H1 (cell line): ENCODE results near the gene PTPRT. TPM values are rescaled to one million over a fixed set of nuclear protein-coding genes. Genes with fewer than 3 reads are reported as not detected.

Source experiments
- FOSL1 ChIP-seq: IDR thresholded peaks from 2 replicates; pipeline ENCODE4 v1.6.1; 2011; ENCODE audit warnings: mild to moderate bottlenecking, low read depth, low read length, moderate library complexity; ENCODE audit not compliant: insufficient read depth
- NANOG ChIP-seq: IDR thresholded peaks from 2 replicates; pipeline ENCODE4 v1.6.1; 2011; ENCODE audit warnings: low read length, low read depth, mild to moderate bottlenecking, inconsistent platforms; ENCODE audit not compliant: insufficient read depth, poor library complexity, severe bottlenecking
- polyA plus RNA-seq, 7 experiments: library from polyadenylated mRNA; depleted of rRNA in 3 of 7; stranded (reverse) in 5 of 7; unstranded in 2 of 7; fragments of >200 nt in 5 of 7; fragments of 200-250 nt in 2 of 7; gene quantifications; 1 replicate in 5 of 7; 2 replicates in 1 of 7; 4 replicates in 1 of 7; pipeline versions ENCODE4 v1.2.1 to v1.2.3, GENCODE V29; 2011 to 2013; ENCODE audit warnings: missing spikeins in 2 of 7, mixed read lengths in 2 of 7
- total RNA-seq: library from RNA; stranded (reverse); fragmentation: NEBNext Ultra II Directional; extraction: Animal tissue kit (Norgen Biotek cat#: 25700); gene quantifications from 2 replicates; pipeline ENCODE4 v1.2.1, GENCODE V29; 2021
- TF ChIP-seq, protein P1 (sequence below): fragments of 300-600 bp; sonication (generic); IDR thresholded peaks from 2 replicates; pipeline ENCODE4 v1.7.1; 2012; ENCODE audit warnings: low read length, moderate library complexity, mild to moderate bottlenecking, inconsistent platforms; ENCODE audit not compliant: insufficient replicate concordance

The PTPRT gene
- total and polyA plus RNA-seq, 2 of the 8 experiments (the other 6 are each of a cell fraction or from before 2014, with no cell fraction given): 0.33 to 1.8 TPM

DNA sequence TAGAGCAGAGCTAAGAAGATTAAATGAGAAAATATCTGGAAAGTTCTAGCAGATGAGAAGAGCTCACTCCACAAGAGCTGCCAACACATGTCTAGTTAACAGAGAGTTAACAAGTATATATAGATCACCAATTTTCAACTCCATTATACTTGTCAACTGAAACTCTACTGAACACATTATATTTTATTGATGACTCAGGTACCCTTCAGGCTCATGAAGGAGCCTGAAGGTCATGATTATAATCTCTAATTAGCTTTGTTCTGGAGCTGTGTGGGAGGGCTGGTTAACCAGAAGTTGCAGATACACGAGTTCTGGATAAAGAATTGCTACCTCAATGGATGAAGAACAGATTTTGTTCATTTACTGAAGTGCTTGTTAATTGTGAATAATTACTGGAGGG lies 42.1 kb upstream of the PTPRT start (continued):
- TF ChIP-seq, protein P1, sequence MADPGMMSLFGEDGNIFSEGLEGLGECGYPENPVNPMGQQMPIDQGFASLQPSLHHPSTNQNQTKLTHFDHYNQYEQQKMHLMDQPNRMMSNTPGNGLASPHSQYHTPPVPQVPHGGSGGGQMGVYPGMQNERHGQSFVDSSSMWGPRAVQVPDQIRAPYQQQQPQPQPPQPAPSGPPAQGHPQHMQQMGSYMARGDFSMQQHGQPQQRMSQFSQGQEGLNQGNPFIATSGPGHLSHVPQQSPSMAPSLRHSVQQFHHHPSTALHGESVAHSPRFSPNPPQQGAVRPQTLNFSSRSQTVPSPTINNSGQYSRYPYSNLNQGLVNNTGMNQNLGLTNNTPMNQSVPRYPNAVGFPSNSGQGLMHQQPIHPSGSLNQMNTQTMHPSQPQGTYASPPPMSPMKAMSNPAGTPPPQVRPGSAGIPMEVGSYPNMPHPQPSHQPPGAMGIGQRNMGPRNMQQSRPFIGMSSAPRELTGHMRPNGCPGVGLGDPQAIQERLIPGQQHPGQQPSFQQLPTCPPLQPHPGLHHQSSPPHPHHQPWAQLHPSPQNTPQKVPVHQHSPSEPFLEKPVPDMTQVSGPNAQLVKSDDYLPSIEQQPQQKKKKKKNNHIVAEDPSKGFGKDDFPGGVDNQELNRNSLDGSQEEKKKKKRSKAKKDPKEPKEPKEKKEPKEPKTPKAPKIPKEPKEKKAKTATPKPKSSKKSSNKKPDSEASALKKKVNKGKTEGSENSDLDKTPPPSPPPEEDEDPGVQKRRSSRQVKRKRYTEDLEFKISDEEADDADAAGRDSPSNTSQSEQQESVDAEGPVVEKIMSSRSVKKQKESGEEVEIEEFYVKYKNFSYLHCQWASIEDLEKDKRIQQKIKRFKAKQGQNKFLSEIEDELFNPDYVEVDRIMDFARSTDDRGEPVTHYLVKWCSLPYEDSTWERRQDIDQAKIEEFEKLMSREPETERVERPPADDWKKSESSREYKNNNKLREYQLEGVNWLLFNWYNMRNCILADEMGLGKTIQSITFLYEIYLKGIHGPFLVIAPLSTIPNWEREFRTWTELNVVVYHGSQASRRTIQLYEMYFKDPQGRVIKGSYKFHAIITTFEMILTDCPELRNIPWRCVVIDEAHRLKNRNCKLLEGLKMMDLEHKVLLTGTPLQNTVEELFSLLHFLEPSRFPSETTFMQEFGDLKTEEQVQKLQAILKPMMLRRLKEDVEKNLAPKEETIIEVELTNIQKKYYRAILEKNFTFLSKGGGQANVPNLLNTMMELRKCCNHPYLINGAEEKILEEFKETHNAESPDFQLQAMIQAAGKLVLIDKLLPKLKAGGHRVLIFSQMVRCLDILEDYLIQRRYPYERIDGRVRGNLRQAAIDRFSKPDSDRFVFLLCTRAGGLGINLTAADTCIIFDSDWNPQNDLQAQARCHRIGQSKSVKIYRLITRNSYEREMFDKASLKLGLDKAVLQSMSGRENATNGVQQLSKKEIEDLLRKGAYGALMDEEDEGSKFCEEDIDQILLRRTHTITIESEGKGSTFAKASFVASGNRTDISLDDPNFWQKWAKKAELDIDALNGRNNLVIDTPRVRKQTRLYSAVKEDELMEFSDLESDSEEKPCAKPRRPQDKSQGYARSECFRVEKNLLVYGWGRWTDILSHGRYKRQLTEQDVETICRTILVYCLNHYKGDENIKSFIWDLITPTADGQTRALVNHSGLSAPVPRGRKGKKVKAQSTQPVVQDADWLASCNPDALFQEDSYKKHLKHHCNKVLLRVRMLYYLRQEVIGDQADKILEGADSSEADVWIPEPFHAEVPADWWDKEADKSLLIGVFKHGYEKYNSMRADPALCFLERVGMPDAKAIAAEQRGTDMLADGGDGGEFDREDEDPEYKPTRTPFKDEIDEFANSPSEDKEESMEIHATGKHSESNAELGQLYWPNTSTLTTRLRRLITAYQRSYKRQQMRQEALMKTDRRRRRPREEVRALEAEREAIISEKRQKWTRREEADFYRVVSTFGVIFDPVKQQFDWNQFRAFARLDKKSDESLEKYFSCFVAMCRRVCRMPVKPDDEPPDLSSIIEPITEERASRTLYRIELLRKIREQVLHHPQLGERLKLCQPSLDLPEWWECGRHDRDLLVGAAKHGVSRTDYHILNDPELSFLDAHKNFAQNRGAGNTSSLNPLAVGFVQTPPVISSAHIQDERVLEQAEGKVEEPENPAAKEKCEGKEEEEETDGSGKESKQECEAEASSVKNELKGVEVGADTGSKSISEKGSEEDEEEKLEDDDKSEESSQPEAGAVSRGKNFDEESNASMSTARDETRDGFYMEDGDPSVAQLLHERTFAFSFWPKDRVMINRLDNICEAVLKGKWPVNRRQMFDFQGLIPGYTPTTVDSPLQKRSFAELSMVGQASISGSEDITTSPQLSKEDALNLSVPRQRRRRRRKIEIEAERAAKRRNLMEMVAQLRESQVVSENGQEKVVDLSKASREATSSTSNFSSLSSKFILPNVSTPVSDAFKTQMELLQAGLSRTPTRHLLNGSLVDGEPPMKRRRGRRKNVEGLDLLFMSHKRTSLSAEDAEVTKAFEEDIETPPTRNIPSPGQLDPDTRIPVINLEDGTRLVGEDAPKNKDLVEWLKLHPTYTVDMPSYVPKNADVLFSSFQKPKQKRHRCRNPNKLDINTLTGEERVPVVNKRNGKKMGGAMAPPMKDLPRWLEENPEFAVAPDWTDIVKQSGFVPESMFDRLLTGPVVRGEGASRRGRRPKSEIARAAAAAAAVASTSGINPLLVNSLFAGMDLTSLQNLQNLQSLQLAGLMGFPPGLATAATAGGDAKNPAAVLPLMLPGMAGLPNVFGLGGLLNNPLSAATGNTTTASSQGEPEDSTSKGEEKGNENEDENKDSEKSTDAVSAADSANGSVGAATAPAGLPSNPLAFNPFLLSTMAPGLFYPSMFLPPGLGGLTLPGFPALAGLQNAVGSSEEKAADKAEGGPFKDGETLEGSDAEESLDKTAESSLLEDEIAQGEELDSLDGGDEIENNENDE: no peak
- TF ChIP-seq NANOG (no peak), FOSL1 (no peak)
